SK-N-SH treated with all-trans-retinoic acid at 6 μM for 48 hours (cell line): ENCODE results near the gene PTPRD.

Source experiments
- ARNTL ChIP-seq: fragments of 450-650 bp; formaldehyde crosslinking; IDR thresholded peaks from 2 replicates; pipeline ENCODE4 v1.5.0; 2020; ENCODE audit warnings: low read depth, mild to moderate bottlenecking, moderate library complexity, borderline replicate concordance
- CREB5 ChIP-seq: fragments of 250-450 bp; sonication (Bioruptor Pico); IDR thresholded peaks from 2 replicates; pipeline ENCODE4 v1.5.1; 2020; ENCODE audit warnings: low read depth, mild to moderate bottlenecking, moderate library complexity
- CSRNP3 ChIP-seq: fragments of 250-450 bp; sonication (Bioruptor Pico); IDR thresholded peaks from 2 replicates; pipeline ENCODE4 v1.5.1; 2021; ENCODE audit warnings: mild to moderate bottlenecking, moderate library complexity
- ISL1 ChIP-seq: fragments of 250-450 bp; sonication (Bioruptor Pico); IDR thresholded peaks from 2 replicates; pipeline ENCODE4 v2.1.2; 2022; ENCODE audit warnings: mild to moderate bottlenecking, moderate library complexity
- PATZ1 ChIP-seq: fragments of 250-450 bp; sonication (Bioruptor Pico); IDR thresholded peaks from 2 replicates; pipeline ENCODE4 v1.8.0; 2020; ENCODE audit warnings: mild to moderate bottlenecking, moderate library complexity, borderline replicate concordance
- POU6F1 ChIP-seq: fragments of 250-450 bp; sonication (Bioruptor Pico); IDR thresholded peaks from 2 replicates; pipeline ENCODE4 v1.8.0; 2021; ENCODE audit warnings: low read depth, mild to moderate bottlenecking, moderate library complexity, borderline replicate concordance
- RARB ChIP-seq: fragments of 250-450 bp; sonication (Bioruptor Pico); IDR thresholded peaks from 2 replicates; pipeline ENCODE4 v1.8.0; 2021; ENCODE audit warnings: mild to moderate bottlenecking, moderate library complexity
- ZFP3 ChIP-seq: fragments of 250-450 bp; sonication (Bioruptor Pico); IDR thresholded peaks from 2 replicates; pipeline ENCODE4 v1.5.0; 2020; ENCODE audit warnings: mild to moderate bottlenecking, moderate library complexity
- ZFP30 ChIP-seq: fragments of 450-650 bp; formaldehyde crosslinking; IDR thresholded peaks from 2 replicates; pipeline ENCODE4 v1.5.0; 2022; ENCODE audit warnings: mild to moderate bottlenecking, moderate library complexity
- ZNF70 ChIP-seq: fragments of 450-650 bp; formaldehyde crosslinking; IDR thresholded peaks from 2 replicates; pipeline ENCODE4 v1.5.0; 2020; ENCODE audit warnings: mild to moderate bottlenecking, moderate library complexity
- ZNF8 ChIP-seq: fragments of 450-650 bp; formaldehyde crosslinking; IDR thresholded peaks from 2 replicates; pipeline ENCODE4 v1.5.0; 2020; ENCODE audit warnings: mild to moderate bottlenecking, moderate library complexity

- TF ChIP-seq ZNF70 (CRISPR knock-in tag) (no peak), RARB (CRISPR knock-in tag) (no peak), ISL1 (CRISPR knock-in tag) (no peak), CREB5 (no peak), POU6F1 (CRISPR knock-in tag) (no peak), ZFP30 (CRISPR knock-in tag) (no peak), ZFP3 (no peak), ZNF8 (no peak), PATZ1 (CRISPR knock-in tag) (no peak), ARNTL (CRISPR knock-in tag) (no peak), CSRNP3 (no peak)
Observed at GRCh38 chr9:8832955-8833354, 1779.8 kb downstream of the PTPRD start.
